ENCODE results near the gene SMARCA5.

GRCh38 chr4:143477487-143477886 is 36.0 kb upstream of the SMARCA5 start:
- TF ChIP-seq CTCF (IDR thresholded peaks at IDR 0.05) (no peak), POLR2A (IDR thresholded peaks at IDR 0.05) (no peak)

Data from Peyer's patch (tissue), 4 donors.